Mesenchymal stem cell (in vitro differentiated cells and primary cell): ENCODE measurements around the gene RNLS.

ENCODE experiments used
- DNase-seq: peaks from one replicate; pipeline ENCODE4 v3.0.0-alpha.2; 2013
- H2AFZ ChIP-seq: one replicate; pipeline ENCODE4 v1.6.1; 2013; ENCODE audit warnings: low read depth, mild to moderate bottlenecking, control low read depth, inconsistent platforms, low read length, moderate library complexity
- H2AK5ac ChIP-seq: 2 replicates; pipeline ENCODE4 v1.6.1; 2013; ENCODE audit warnings: low read length, moderate library complexity, mild to moderate bottlenecking, inconsistent platforms; ENCODE audit not compliant: severe bottlenecking
- H2BK120ac ChIP-seq: one replicate; pipeline ENCODE4 v1.6.1; 2013; ENCODE audit warnings: low read depth, mild to moderate bottlenecking, inconsistent platforms, low read length, moderate library complexity
- H2BK12ac ChIP-seq, 2 experiments: one replicate each; pipeline ENCODE4 v1.6.1; 2013; ENCODE audit warnings: inconsistent platforms in 2 of 2, low read length in 2 of 2, mild to moderate bottlenecking in 2 of 2, moderate library complexity in 2 of 2, control low read depth in 1 of 2
- H2BK15ac ChIP-seq: one replicate; pipeline ENCODE4 v1.6.1; 2013; ENCODE audit warnings: mild to moderate bottlenecking, low read depth, inconsistent platforms; ENCODE audit not compliant: poor library complexity, severe bottlenecking
- H2BK5ac ChIP-seq: 2 replicates; pipeline ENCODE4 v1.6.1; 2013; ENCODE audit warnings: low read depth, mild to moderate bottlenecking, low read length, control low read depth, inconsistent platforms; ENCODE audit not compliant: poor library complexity, severe bottlenecking
- H3K14ac ChIP-seq, 2 experiments: one replicate each; pipeline ENCODE4 v1.6.1; 2013; ENCODE audit warnings: inconsistent platforms in 2 of 2, low read length in 2 of 2, control low read depth in 1 of 2, mild to moderate bottlenecking in 1 of 2, moderate library complexity in 1 of 2
- H3K18ac ChIP-seq, 2 experiments: one replicate each; pipeline ENCODE4 v1.6.1; 2013; ENCODE audit warnings: inconsistent platforms in 2 of 2, low read length in 2 of 2, control low read depth in 1 of 2, low read depth in 1 of 2, mild to moderate bottlenecking in 1 of 2
- H3K23ac ChIP-seq, 2 experiments: one replicate each; pipeline ENCODE4 v1.6.1; 2013; ENCODE audit warnings: inconsistent platforms in 2 of 2, low read length in 2 of 2, mild to moderate bottlenecking in 2 of 2, moderate library complexity in 2 of 2, control low read depth in 1 of 2
- H3K27ac ChIP-seq: 2 replicates; pipeline ENCODE4 v1.5.1; 2013; ENCODE audit warnings: mild to moderate bottlenecking, moderate library complexity, low read length, control low read depth, inconsistent platforms; ENCODE audit not compliant: poor library complexity, severe bottlenecking
- H3K27me3 ChIP-seq, 2 experiments: 2 replicates each; pipeline versions ENCODE4 v1.6.1 to v1.7.0; 2013; ENCODE audit warnings: low read length in 2 of 2, mild to moderate bottlenecking in 2 of 2, moderate library complexity in 2 of 2, control low read depth in 1 of 2, inconsistent platforms in 1 of 2; ENCODE audit not compliant: control insufficient read depth in 1 of 2, insufficient read depth in 1 of 2
- H3K36me3 ChIP-seq, 2 experiments: 2 replicates each; pipeline versions ENCODE4 v1.6.1 to v1.7.0; 2013; ENCODE audit warnings: low read length in 2 of 2, control low read depth in 1 of 2, inconsistent platforms in 1 of 2, low read depth in 1 of 2, mild to moderate bottlenecking in 1 of 2; ENCODE audit not compliant: insufficient read depth in 2 of 2, control insufficient read depth in 1 of 2
- H3K4ac ChIP-seq, 2 experiments: one replicate each; pipeline ENCODE4 v1.6.1; 2013; ENCODE audit warnings: inconsistent platforms in 2 of 2, low read length in 2 of 2, mild to moderate bottlenecking in 2 of 2, moderate library complexity in 2 of 2, control low read depth in 1 of 2, low read depth in 1 of 2
- H3K4me1 ChIP-seq: 2 replicates; pipeline ENCODE4 v1.6.1; 2013; ENCODE audit warnings: low read depth, low read length, control low read depth; ENCODE audit not compliant: control insufficient read depth, insufficient read depth
- H3K4me2 ChIP-seq: 2 replicates; pipeline ENCODE4 v1.6.1; 2013; ENCODE audit warnings: low read length, mild to moderate bottlenecking, inconsistent platforms; ENCODE audit not compliant: poor library complexity, severe bottlenecking
- H3K4me3 ChIP-seq, 2 experiments: 2 replicates each; pipeline versions ENCODE4 v1.5.1 to v1.7.0; 2013; ENCODE audit warnings: low read length in 2 of 2, mild to moderate bottlenecking in 2 of 2, control low read depth in 1 of 2, low read depth in 1 of 2; ENCODE audit not compliant: insufficient read depth in 1 of 2
- H3K79me1 ChIP-seq: replicated peaks from 2 replicates; pipeline ENCODE4 v1.6.1; 2013; ENCODE audit warnings: mild to moderate bottlenecking, control low read depth, low read length, inconsistent platforms; ENCODE audit not compliant: poor library complexity, severe bottlenecking
- H3K9ac ChIP-seq: 2 replicates; pipeline ENCODE4 v1.7.0; 2013; ENCODE audit warnings: mild to moderate bottlenecking, low read length, moderate library complexity
- H3K9me3 ChIP-seq: 2 replicates; pipeline ENCODE4 v1.7.0; 2013; ENCODE audit warnings: mild to moderate bottlenecking, low read length; ENCODE audit not compliant: control insufficient read depth
- H4K8ac ChIP-seq: one replicate; pipeline ENCODE4 v1.6.1; 2013; ENCODE audit warnings: inconsistent platforms, mild to moderate bottlenecking, low read length, moderate library complexity
- H4K91ac ChIP-seq: one replicate; pipeline ENCODE4 v1.6.1; 2013; ENCODE audit warnings: mild to moderate bottlenecking, low read length, inconsistent platforms
- whole genome bisulfite sequencing: methylation state at CpG from one replicate; pipeline ENCODE4 v1.1.7; 2013; ENCODE audit warnings: mixed read lengths; 5-methylcytosine and 5-hydroxymethylcytosine counted together

The RNLS gene

GRCh38 chr10:88618496-88618895 is 35.4 kb upstream of the RNLS start:
- no peak overlapping the region for H3K27ac ChIP-seq
- no peak for DNase-seq
- no peak overlapping the region for H2BK120ac ChIP-seq
- H3K18ac ChIP-seq = no peak overlapping the region
- no peak overlapping the region for H3K4me2 ChIP-seq
- no peak overlapping the region for H2AFZ ChIP-seq
- H3K9me3 ChIP-seq = no peaks in the 10 kb centered on the region
- no peak overlapping the region for H4K8ac ChIP-seq
- H3K9ac ChIP-seq = no peak overlapping the region
- H2BK15ac ChIP-seq = no peak overlapping the region
- no peaks in the 10 kb centered on the region for H3K27me3 ChIP-seq
- no peak overlapping the region for H3K14ac ChIP-seq
- no peak overlapping the region for H4K91ac ChIP-seq
- no peaks in the 10 kb centered on the region for H3K36me3 ChIP-seq
- no peak overlapping the region for H3K4ac ChIP-seq
- H2AK5ac ChIP-seq = no peak overlapping the region
- H2BK5ac ChIP-seq = no peak overlapping the region
- no peak overlapping the region for H3K23ac ChIP-seq
- no peak overlapping the region for H3K4me3 ChIP-seq
- no peaks in the 10 kb centered on the region for H3K79me1 ChIP-seq
- H2BK12ac ChIP-seq = no peak overlapping the region
- WGBS = 57% methylated on average over 1 of the region's 1 CpG
- no peaks in the 10 kb centered on the region for H3K4me1 ChIP-seq

- no peaks in the 10 kb centered on the region for H3K36me3 ChIP-seq
- no peaks in the 10 kb centered on the region for H3K27me3 ChIP-seq
- H2AK5ac ChIP-seq = no peak overlapping the region
- H3K9ac ChIP-seq = no peak overlapping the region
- no peaks in the 10 kb centered on the region for H3K4me1 ChIP-seq
- H2BK120ac ChIP-seq = no peak overlapping the region
- no peak overlapping the region for H4K91ac ChIP-seq
- no peaks in the 10 kb centered on the region for H3K9me3 ChIP-seq
- H4K8ac ChIP-seq = no peak overlapping the region
- no peaks in the 10 kb centered on the region for H3K79me1 ChIP-seq
- no peak overlapping the region for H3K4me2 ChIP-seq
- DNase-seq = no peak
- no peak overlapping the region for H3K14ac ChIP-seq
- H3K27ac ChIP-seq = no peak overlapping the region
- no peak overlapping the region for H2AFZ ChIP-seq
- H2BK5ac ChIP-seq = no peak overlapping the region
- no CpG with 5 or more reads among the region's 1 CpG for WGBS
- H2BK12ac ChIP-seq = no peak overlapping the region
- H3K4me3 ChIP-seq = no peak overlapping the region
- no peak overlapping the region for H3K18ac ChIP-seq
- no peak overlapping the region for H2BK15ac ChIP-seq
- no peak overlapping the region for H3K4ac ChIP-seq
- no peak overlapping the region for H3K23ac ChIP-seq
These were observed 34.7 kb upstream of the RNLS start for GRCh38 chr10:88617772-88618300.

GRCh38 chr10:88616250-88616977 is 33.3 kb upstream of the RNLS start:
- H2BK15ac ChIP-seq = no peak overlapping the region

GRCh38 chr10:88608780-88609179 is 25.7 kb upstream of the RNLS start:
- Histone ChIP-seq H4K8ac (no peak overlapping the region), H2BK12ac (no peak overlapping the region), H3K36me3 (no peaks in the 10 kb centered on the region), H3K27me3 (no peaks in the 10 kb centered on the region), H3K23ac (no peak overlapping the region), H2BK120ac (no peak overlapping the region), H4K91ac (no peak overlapping the region), H2AFZ (no peak overlapping the region), H3K79me1 (no peaks in the 10 kb centered on the region), H3K4me2 (no peak overlapping the region), H3K9ac (no peak overlapping the region), H3K18ac (no peak overlapping the region), H2BK15ac (no peak overlapping the region), H3K14ac (no peak overlapping the region), H3K4ac (no peak overlapping the region), H3K4me1 (no peaks in the 10 kb centered on the region), H2AK5ac (no peak overlapping the region), H2BK5ac (no peak overlapping the region), H3K27ac (no peak overlapping the region), H3K9me3 (no peaks in the 10 kb centered on the region), H3K4me3 (no peak overlapping the region)
- DNase-seq = no peak
- 89% methylated on average over 1 of the region's 2 CpGs for WGBS

More at GRCh38 chr10:88616250-88616977, 33.3 kb upstream of the RNLS start:
- Histone ChIP-seq H3K9ac (no peak overlapping the region), H3K4me3 (no peak overlapping the region), H3K27me3 (no peaks in the 10 kb centered on the region), H2BK12ac (no peak overlapping the region), H2BK5ac (no peak overlapping the region), H3K4me2 (no peak overlapping the region), H3K36me3 (no peaks in the 10 kb centered on the region), H3K23ac (no peak overlapping the region), H2BK120ac (no peak overlapping the region), H3K4me1 (no peaks in the 10 kb centered on the region), H3K79me1 (no peaks in the 10 kb centered on the region), H3K18ac (no peak overlapping the region), H3K9me3 (no peaks in the 10 kb centered on the region), H2AK5ac (no peak overlapping the region), H3K4ac (no peak overlapping the region), H3K14ac (no peak overlapping the region), H3K27ac (no peak overlapping the region), H2AFZ (no peak overlapping the region), H4K8ac (no peak overlapping the region), H4K91ac (no peak overlapping the region)
- 88% methylated on average over 18 of the region's 18 CpGs for WGBS
- no peak for DNase-seq
